ENCODE data around the gene ANKRD55. TPM values are rescaled to one million over a fixed set of nuclear protein-coding genes. Genes with fewer than 3 reads are reported as not detected.
"Not testable (repeated sequence)": the region's sequence is repeated elsewhere in the genome, so short reads cannot be mapped to it uniquely, and the experiment has no call there.

Gene ANKRD55
- total RNA-seq, 1 donor from 2014 or later, result not detected

GRCh38 chr5:56152437-56152836 lies 80.7 kb downstream of the ANKRD55 start:
- H3K4me1 ChIP-seq (ENCODE audit: control insufficient read depth in 3 of 3, insufficient read depth in 3 of 3, low read length in 3 of 3), result no peaks in the 10 kb centered on the region
- H3K9ac ChIP-seq (ENCODE audit: low read depth in 1 of 3, low read length in 3 of 3), result no peak overlapping the region
- no peaks in the 10 kb centered on the region for H3K27me3 ChIP-seq (ENCODE audit: control insufficient read depth in 3 of 3, insufficient read depth in 3 of 3, low read length in 3 of 3)

GRCh38 chr5:56150756-56151155 lies 82.4 kb downstream of the ANKRD55 start:
- not testable (repeated sequence) for H3K9me3 ChIP-seq (ENCODE audit: control insufficient read depth in 3 of 3, low read length in 3 of 3); H3K9ac ChIP-seq (ENCODE audit: low read depth in 1 of 3, low read length in 3 of 3); H3K36me3 ChIP-seq (ENCODE audit: control insufficient read depth in 3 of 3, insufficient read depth in 3 of 3, low read length in 3 of 3); H3K4me1 ChIP-seq (ENCODE audit: control insufficient read depth in 3 of 3, insufficient read depth in 3 of 3, low read length in 3 of 3); H3K4me3 ChIP-seq (ENCODE audit: low read length in 3 of 3); H3K27ac ChIP-seq (ENCODE audit: low read depth, low read length); H3K27me3 ChIP-seq (ENCODE audit: control insufficient read depth in 3 of 3, insufficient read depth in 3 of 3, low read length in 3 of 3)

More at GRCh38 chr5:56152437-56152836, 80.7 kb downstream of the ANKRD55 start:
- Histone ChIP-seq H3K4me3 (ENCODE audit: low read length in 3 of 3) (no peak overlapping the region), H3K9me3 (ENCODE audit: control insufficient read depth in 3 of 3, low read length in 3 of 3) (no peaks in the 10 kb centered on the region), H3K36me3 (ENCODE audit: control insufficient read depth in 3 of 3, insufficient read depth in 3 of 3, low read length in 3 of 3) (no peaks in the 10 kb centered on the region), H3K27ac (ENCODE audit: low read depth, low read length) (no peak overlapping the region)

- no peak overlapping the region for H3K27ac ChIP-seq (ENCODE audit: low read depth, low read length)
- H3K9ac ChIP-seq (ENCODE audit: low read depth in 1 of 3, low read length in 3 of 3), result no peak overlapping the region
- H3K27me3 ChIP-seq (ENCODE audit: control insufficient read depth in 3 of 3, insufficient read depth in 3 of 3, low read length in 3 of 3), result no peaks in the 10 kb centered on the region
- no peaks in the 10 kb centered on the region for H3K36me3 ChIP-seq (ENCODE audit: control insufficient read depth in 3 of 3, insufficient read depth in 3 of 3, low read length in 3 of 3)
- H3K4me3 ChIP-seq (ENCODE audit: low read length in 3 of 3), result no peak overlapping the region
- no peaks in the 10 kb centered on the region for H3K9me3 ChIP-seq (ENCODE audit: control insufficient read depth in 3 of 3, low read length in 3 of 3)
- no peaks in the 10 kb centered on the region for H3K4me1 ChIP-seq (ENCODE audit: control insufficient read depth in 3 of 3, insufficient read depth in 3 of 3, low read length in 3 of 3)
Measured at GRCh38 chr5:56148453-56148971, 84.6 kb downstream of the ANKRD55 start.

GRCh38 chr5:56147659-56148230 lies 85.4 kb downstream of the ANKRD55 start:
- H3K27ac ChIP-seq (ENCODE audit: low read depth, low read length), result no peak overlapping the region
- no peak overlapping the region for H3K9ac ChIP-seq (ENCODE audit: low read depth in 1 of 3, low read length in 3 of 3)
- H3K36me3 ChIP-seq (ENCODE audit: control insufficient read depth in 3 of 3, insufficient read depth in 3 of 3, low read length in 3 of 3), result no peaks in the 10 kb centered on the region
- no peaks in the 10 kb centered on the region for H3K4me1 ChIP-seq (ENCODE audit: control insufficient read depth in 3 of 3, insufficient read depth in 3 of 3, low read length in 3 of 3)
- no peaks in the 10 kb centered on the region for H3K27me3 ChIP-seq (ENCODE audit: control insufficient read depth in 3 of 3, insufficient read depth in 3 of 3, low read length in 3 of 3)
- no peak overlapping the region for H3K4me3 ChIP-seq (ENCODE audit: low read length in 3 of 3)
- H3K9me3 ChIP-seq (ENCODE audit: control insufficient read depth in 3 of 3, low read length in 3 of 3), result no peaks in the 10 kb centered on the region

- Histone ChIP-seq H3K36me3 (ENCODE audit: control insufficient read depth in 3 of 3, insufficient read depth in 3 of 3, low read length in 3 of 3) (no peaks in the 10 kb centered on the region), H3K4me1 (ENCODE audit: control insufficient read depth in 3 of 3, insufficient read depth in 3 of 3, low read length in 3 of 3) (no peaks in the 10 kb centered on the region), H3K27ac (ENCODE audit: low read depth, low read length) (no peak overlapping the region), H3K9me3 (ENCODE audit: control insufficient read depth in 3 of 3, low read length in 3 of 3) (no peaks in the 10 kb centered on the region), H3K27me3 (ENCODE audit: control insufficient read depth in 3 of 3, insufficient read depth in 3 of 3, low read length in 3 of 3) (no peaks in the 10 kb centered on the region), H3K4me3 (ENCODE audit: low read length in 3 of 3) (no peak overlapping the region), H3K9ac (ENCODE audit: low read depth in 1 of 3, low read length in 3 of 3) (no peak overlapping the region)
Measured at GRCh38 chr5:56147106-56147505, 86.0 kb downstream of the ANKRD55 start.

- Histone ChIP-seq H3K4me3 (ENCODE audit: low read length in 3 of 3) (no peak overlapping the region), H3K9ac (ENCODE audit: low read depth in 1 of 3, low read length in 3 of 3) (no peak overlapping the region), H3K4me1 (ENCODE audit: control insufficient read depth in 3 of 3, insufficient read depth in 3 of 3, low read length in 3 of 3) (no peaks in the 10 kb centered on the region), H3K9me3 (ENCODE audit: control insufficient read depth in 3 of 3, low read length in 3 of 3) (no peaks in the 10 kb centered on the region), H3K36me3 (ENCODE audit: control insufficient read depth in 3 of 3, insufficient read depth in 3 of 3, low read length in 3 of 3) (no peaks in the 10 kb centered on the region), H3K27ac (ENCODE audit: low read depth, low read length) (no peak overlapping the region), H3K27me3 (ENCODE audit: control insufficient read depth in 3 of 3, insufficient read depth in 3 of 3, low read length in 3 of 3) (no peaks in the 10 kb centered on the region)
Measured at GRCh38 chr5:56146674-56147073, 86.5 kb downstream of the ANKRD55 start.

GRCh38 chr5:56145511-56145910 lies 87.6 kb downstream of the ANKRD55 start:
- Histone ChIP-seq H3K4me1 (ENCODE audit: control insufficient read depth in 3 of 3, insufficient read depth in 3 of 3, low read length in 3 of 3) (no peaks in the 10 kb centered on the region), H3K4me3 (ENCODE audit: low read length in 3 of 3) (no peak overlapping the region), H3K27ac (ENCODE audit: low read depth, low read length) (no peak overlapping the region), H3K36me3 (ENCODE audit: control insufficient read depth in 3 of 3, insufficient read depth in 3 of 3, low read length in 3 of 3) (no peaks in the 10 kb centered on the region), H3K9me3 (ENCODE audit: control insufficient read depth in 3 of 3, low read length in 3 of 3) (no peaks in the 10 kb centered on the region), H3K27me3 (ENCODE audit: control insufficient read depth in 3 of 3, insufficient read depth in 3 of 3, low read length in 3 of 3) (no peaks in the 10 kb centered on the region), H3K9ac (ENCODE audit: low read depth in 1 of 3, low read length in 3 of 3) (no peak overlapping the region)

GRCh38 chr5:56145106-56145505 lies 88.0 kb downstream of the ANKRD55 start:
- Histone ChIP-seq H3K9ac (ENCODE audit: low read depth in 1 of 3, low read length in 3 of 3) (no peak overlapping the region), H3K27me3 (ENCODE audit: control insufficient read depth in 3 of 3, insufficient read depth in 3 of 3, low read length in 3 of 3) (no peaks in the 10 kb centered on the region), H3K4me3 (ENCODE audit: low read length in 3 of 3) (no peak overlapping the region), H3K4me1 (ENCODE audit: control insufficient read depth in 3 of 3, insufficient read depth in 3 of 3, low read length in 3 of 3) (no peaks in the 10 kb centered on the region), H3K27ac (ENCODE audit: low read depth, low read length) (no peak overlapping the region), H3K36me3 (ENCODE audit: control insufficient read depth in 3 of 3, insufficient read depth in 3 of 3, low read length in 3 of 3) (no peaks in the 10 kb centered on the region), H3K9me3 (ENCODE audit: control insufficient read depth in 3 of 3, low read length in 3 of 3) (no peaks in the 10 kb centered on the region)

GRCh38 chr5:56144211-56144610 lies 88.9 kb downstream of the ANKRD55 start:
- Histone ChIP-seq H3K4me3 (ENCODE audit: low read length in 3 of 3) (no peak overlapping the region), H3K27ac (ENCODE audit: low read depth, low read length) (no peak overlapping the region), H3K36me3 (ENCODE audit: control insufficient read depth in 3 of 3, insufficient read depth in 3 of 3, low read length in 3 of 3) (no peaks in the 10 kb centered on the region), H3K9me3 (ENCODE audit: control insufficient read depth in 3 of 3, low read length in 3 of 3) (no peaks in the 10 kb centered on the region), H3K27me3 (ENCODE audit: control insufficient read depth in 3 of 3, insufficient read depth in 3 of 3, low read length in 3 of 3) (no peaks in the 10 kb centered on the region), H3K9ac (ENCODE audit: low read depth in 1 of 3, low read length in 3 of 3) (no peak overlapping the region), H3K4me1 (ENCODE audit: control insufficient read depth in 3 of 3, insufficient read depth in 3 of 3, low read length in 3 of 3) (no peaks in the 10 kb centered on the region)

GRCh38 chr5:56143373-56143714 lies 89.8 kb downstream of the ANKRD55 start:
- Histone ChIP-seq H3K4me3 (ENCODE audit: low read length in 3 of 3) (no peak overlapping the region), H3K4me1 (ENCODE audit: control insufficient read depth in 3 of 3, insufficient read depth in 3 of 3, low read length in 3 of 3) (no peaks in the 10 kb centered on the region), H3K9ac (ENCODE audit: low read depth in 1 of 3, low read length in 3 of 3) (no peak overlapping the region), H3K27me3 (ENCODE audit: control insufficient read depth in 3 of 3, insufficient read depth in 3 of 3, low read length in 3 of 3) (no peaks in the 10 kb centered on the region), H3K9me3 (ENCODE audit: control insufficient read depth in 3 of 3, low read length in 3 of 3) (no peaks in the 10 kb centered on the region), H3K36me3 (ENCODE audit: control insufficient read depth in 3 of 3, insufficient read depth in 3 of 3, low read length in 3 of 3) (no peaks in the 10 kb centered on the region), H3K27ac (ENCODE audit: low read depth, low read length) (no peak overlapping the region)
